Measurements from ENCODE around the gene SOX5.

Gene SOX5

GRCh38 chr12:23867794-23868193 lies 81.7 kb downstream of the SOX5 start:
- FAIRE-seq, result no peak
- DNase-seq (ENCODE audit: insufficient read length, low spot score), result no peak
- TF ChIP-seq, protein P1, sequence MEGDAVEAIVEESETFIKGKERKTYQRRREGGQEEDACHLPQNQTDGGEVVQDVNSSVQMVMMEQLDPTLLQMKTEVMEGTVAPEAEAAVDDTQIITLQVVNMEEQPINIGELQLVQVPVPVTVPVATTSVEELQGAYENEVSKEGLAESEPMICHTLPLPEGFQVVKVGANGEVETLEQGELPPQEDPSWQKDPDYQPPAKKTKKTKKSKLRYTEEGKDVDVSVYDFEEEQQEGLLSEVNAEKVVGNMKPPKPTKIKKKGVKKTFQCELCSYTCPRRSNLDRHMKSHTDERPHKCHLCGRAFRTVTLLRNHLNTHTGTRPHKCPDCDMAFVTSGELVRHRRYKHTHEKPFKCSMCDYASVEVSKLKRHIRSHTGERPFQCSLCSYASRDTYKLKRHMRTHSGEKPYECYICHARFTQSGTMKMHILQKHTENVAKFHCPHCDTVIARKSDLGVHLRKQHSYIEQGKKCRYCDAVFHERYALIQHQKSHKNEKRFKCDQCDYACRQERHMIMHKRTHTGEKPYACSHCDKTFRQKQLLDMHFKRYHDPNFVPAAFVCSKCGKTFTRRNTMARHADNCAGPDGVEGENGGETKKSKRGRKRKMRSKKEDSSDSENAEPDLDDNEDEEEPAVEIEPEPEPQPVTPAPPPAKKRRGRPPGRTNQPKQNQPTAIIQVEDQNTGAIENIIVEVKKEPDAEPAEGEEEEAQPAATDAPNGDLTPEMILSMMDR (IDR thresholded peaks at IDR 0.05; ENCODE audit: insufficient read depth, missing control alignments), result no peak

GRCh38 chr12:23862701-23863100 lies 86.8 kb downstream of the SOX5 start:
- peak; percentile 41 for FAIRE-seq
- TF ChIP-seq, protein P1 (IDR thresholded peaks at IDR 0.05; ENCODE audit: insufficient read depth, missing control alignments), result no peak
- no peak for DNase-seq (ENCODE audit: insufficient read length, low spot score)

DNA sequence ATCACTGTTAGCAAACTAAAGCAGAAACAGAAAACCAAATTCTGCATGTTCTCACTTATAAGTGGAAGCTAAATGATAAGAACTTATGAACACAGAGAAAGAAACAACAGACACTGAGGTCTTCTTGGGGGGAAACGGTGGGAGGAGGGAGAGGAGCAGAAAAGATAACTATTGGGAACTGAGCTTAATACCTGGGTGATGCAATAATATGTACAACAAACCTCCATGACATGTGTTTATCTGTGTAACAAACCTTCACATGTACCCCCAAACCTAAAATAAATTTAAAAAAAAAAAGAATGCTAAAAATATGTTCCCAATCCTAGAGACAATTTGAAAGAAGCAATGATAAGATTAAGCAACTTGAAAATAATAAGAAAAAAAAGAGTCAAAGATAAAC lies 89.5 kb downstream of the SOX5 start:
- FAIRE-seq (no peak), DNase-seq (ENCODE audit: insufficient read length, low spot score) (no peak)
- TF ChIP-seq, protein P1 (IDR thresholded peaks at IDR 0.05; ENCODE audit: insufficient read depth, missing control alignments), result no peak

DNA sequence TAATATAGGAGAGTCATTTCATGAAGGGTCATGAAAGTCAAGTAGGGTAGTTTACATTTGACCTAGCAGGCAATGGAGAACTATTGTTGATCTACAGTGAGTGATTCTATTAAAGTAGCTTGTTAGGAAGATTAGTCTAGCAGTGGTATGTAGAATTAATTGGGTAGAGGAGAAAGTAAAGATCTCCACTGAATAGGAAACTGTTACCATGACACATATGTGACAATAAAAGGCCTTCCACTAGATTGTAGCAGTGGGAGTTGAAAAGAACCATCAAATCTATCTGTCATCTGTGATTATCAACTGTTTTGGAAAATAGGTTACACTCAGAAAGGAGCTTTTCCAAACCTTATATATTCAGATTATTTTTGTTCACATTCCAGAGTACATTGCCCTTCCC lies 92.3 kb downstream of the SOX5 start:
- TF ChIP-seq, protein P1 (IDR thresholded peaks at IDR 0.05; ENCODE audit: insufficient read depth, missing control alignments), result no peak
- FAIRE-seq (no peak), DNase-seq (ENCODE audit: insufficient read length, low spot score) (no peak)

GRCh38 chr12:23855813-23856212 lies 93.7 kb downstream of the SOX5 start:
- DNase-seq (ENCODE audit: insufficient read length, low spot score) (no peak), FAIRE-seq (no peak)
- TF ChIP-seq, protein P1 (IDR thresholded peaks at IDR 0.05; ENCODE audit: insufficient read depth, missing control alignments), result no peak

GRCh38 chr12:23854598-23854997 lies 94.9 kb downstream of the SOX5 start:
- DNase-seq (ENCODE audit: insufficient read length, low spot score) (no peak), FAIRE-seq (no peak)
- TF ChIP-seq, protein P1 (IDR thresholded peaks at IDR 0.05; ENCODE audit: insufficient read depth, missing control alignments), result no peak

DNA sequence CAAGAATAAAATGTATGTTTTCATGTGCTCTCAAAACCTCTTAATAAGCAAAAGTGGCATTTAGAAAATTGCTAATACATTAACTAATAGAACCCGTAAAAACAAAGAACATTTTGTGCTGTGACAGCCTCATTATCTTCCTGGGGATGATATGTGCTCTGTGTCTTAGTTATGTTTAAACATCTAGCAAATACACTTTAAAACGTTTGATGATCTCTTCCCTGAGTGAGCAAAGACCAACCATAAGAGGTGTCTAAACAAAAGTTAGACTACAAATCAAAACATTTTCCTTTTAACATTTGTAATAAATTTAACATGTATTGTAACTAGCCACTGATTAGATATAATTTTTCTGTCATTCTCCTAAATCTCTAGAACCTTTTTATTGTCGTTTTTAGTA lies 95.8 kb downstream of the SOX5 start:
- TF ChIP-seq, protein P1 (IDR thresholded peaks at IDR 0.05; ENCODE audit: insufficient read depth, missing control alignments), result no peak
- DNase-seq (ENCODE audit: insufficient read length, low spot score), result no peak
- peak; percentile 32 for FAIRE-seq
